Measurements from ENCODE around the gene AGBL3.

AGBL3 gene

DNA sequence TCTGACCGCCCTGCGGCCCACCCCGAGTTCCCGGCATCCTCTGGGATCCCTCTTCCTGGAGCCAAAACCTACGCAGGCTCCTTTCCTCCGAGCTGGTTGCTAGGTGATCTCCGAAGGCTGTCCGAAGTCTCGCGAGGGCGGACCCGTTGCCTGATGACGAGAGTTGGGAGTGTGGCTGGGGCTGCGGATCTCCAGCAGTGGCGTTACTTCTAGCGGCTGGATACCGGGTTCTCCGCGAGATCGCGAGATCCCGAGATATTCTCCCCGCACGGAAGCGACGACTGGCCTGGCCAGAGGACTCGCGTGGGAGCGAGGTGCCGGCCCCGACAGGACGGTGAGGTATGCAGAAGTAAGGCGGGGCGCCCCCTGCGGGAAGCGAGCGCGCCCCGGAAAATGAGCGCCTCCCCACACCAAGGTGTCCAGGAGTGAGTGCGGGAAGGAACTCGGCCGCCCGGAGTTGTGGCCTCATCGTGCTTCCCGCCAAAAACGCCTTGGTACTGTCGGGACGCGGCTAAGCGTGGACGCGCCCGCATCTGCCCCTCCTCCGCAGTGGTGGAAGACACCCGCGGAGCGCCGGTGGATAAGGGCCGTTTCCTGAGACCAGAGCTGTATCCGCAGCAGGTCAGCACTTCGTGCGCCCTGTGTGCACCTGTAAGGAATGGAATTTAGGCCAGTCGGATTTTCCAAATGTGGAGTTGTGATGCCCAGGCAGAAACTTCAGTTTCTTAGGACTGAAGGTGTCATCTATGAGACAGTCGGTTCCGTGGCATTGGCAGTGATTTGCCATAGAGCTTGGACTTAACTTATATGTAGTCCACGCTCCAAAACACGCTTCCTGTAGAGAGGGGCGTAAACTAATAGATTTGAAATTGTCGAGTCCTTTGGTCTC is at the start of gene AGBL3:
AGBL3 (plus strand) TSS at position 146 of the 889 bp plus-strand sequence. CDS start 1,426 bp downstream, outside the sequence.
- DNase-seq: peak; percentile 98

GRCh38 chr7:134936893-134937510 is 49.3 kb upstream of the AGBL3 start:
- peak; percentile 59 for DNase-seq

DNA sequence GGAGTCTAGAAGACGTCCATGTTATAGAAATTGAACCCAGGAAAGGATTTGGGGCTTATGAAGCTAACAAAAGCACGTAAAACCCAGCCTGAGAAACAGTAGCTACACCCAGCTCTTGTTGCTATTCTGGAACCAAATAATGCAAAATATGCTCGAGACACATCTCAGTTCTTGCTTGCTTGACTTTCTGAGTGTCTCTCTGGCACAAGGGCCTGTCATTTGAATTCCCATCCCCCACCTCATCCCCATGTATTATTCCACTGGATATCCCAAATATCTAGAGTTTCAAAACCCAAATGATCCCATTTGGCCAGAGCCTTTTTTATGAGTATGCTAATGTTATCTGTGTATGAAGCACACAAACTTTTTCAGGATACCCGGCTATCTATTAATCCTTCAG is 48.2 kb upstream of the AGBL3 start:
- DNase-seq: no peak

DNA sequence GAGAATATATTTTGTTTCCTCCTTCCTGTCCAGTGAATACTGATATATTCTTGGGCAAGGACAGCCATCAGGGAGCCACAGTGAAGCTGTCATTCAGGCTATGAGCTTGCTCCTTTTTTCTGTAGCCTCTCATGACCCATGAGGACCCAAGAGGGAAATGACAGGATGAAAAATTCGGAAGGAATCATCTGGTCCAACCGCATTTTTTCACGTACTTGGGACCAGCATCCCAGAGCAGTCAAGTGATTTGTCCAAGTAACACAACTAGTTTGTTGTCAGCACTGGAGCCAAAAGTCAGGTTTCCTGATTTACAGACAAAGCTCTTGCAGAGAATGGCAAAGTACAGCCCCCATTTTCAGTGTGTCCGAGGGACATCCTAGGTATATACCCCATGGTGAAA is 47.2 kb upstream of the AGBL3 start:
- DNase-seq: peak; percentile 62

GRCh38 chr7:134940729-134941128 is 45.6 kb upstream of the AGBL3 start:
- no peak for DNase-seq

GRCh38 chr7:134941185-134941900 is 45.0 kb upstream of the AGBL3 start:
- DNase-seq: peak; percentile 92

DNA sequence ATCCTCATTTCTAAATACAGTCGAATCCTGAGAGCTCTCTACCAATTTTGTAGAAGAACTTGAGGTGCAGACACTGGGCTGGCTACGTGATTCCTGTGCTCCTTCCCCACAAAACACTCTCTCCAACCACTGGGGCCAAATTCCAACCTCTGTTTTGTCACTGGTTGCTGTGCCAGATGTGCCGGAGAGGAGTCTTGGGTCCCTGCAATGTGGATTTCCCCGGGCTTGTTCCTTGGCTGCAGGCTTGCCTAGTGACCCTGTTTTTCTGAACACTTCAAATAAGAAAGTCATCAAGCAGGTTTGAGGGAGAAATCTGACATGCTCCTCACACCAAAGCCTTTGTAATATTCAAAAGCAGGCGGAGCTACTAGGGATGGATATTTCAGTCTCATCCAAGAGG is 44.4 kb upstream of the AGBL3 start:
- no peak for DNase-seq

- DNase-seq: no peak
Observed at GRCh38 chr7:134942690-134943466, 43.4 kb upstream of the AGBL3 start.

DNA sequence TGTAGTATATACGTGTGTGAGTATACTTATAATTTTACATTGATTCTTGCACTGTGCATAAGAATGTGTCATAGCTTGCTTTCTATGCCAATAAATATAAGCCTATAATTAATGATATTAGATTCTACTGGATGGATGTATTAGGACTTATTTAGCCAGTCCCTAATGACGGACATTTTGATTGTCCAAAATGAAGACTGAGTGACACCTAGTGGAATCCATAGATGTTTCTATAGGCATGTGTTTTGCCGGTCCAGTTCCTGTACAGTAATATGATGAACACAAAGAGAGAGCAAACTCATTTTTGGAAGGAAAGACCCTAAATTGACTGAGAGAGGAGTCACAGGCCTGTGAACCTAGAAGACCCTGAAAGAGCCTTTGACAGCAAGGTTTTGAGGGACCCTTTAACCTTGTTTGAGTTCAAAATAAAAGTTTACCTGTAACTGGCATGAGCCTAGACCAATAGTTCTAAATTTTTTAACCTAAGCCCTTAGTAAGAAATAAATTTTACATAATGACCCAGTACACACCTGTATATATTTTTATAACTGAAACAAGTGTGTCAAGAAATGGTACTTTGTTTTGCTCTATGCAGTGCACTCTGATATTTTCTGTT is 42.4 kb upstream of the AGBL3 start:
- no peak for DNase-seq

DNA sequence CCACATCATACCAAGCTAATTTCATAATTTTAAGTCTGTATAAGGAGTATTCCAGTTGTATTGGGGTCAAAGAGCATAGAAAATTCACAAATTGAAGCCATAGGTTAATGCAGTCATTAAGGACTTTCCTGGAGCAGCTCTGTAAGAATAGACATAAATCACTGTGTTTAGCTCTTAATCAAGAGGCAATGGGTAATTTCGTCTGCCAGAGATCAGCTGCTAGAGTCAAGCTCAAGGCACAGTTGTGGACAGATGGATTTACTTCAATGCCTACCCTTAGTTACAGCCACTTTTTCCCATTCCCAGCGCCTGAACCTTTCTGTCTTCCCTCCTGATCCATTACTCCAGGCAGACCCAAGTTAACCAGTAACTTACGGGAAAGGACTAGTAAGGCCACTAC is 40.6 kb upstream of the AGBL3 start:
- no peak for DNase-seq

DNA sequence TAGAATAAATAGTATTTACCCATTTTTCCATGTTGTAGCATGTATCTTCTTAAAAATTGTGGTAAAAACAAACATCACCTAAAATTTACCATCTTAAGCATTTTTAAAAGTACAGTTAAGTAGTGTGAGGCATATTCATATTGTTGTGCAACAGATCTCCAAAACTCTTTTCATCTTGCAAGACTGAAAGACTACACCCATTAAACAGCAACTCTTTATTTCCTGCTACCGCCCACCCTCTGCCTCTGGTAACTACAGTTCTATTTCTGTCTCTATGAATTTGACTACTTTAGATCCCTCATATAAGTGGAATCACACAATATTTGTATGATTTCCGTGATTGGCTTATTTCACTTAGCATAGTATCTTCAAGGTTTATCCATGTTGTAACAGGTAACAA is 40.0 kb upstream of the AGBL3 start:
- no peak for DNase-seq

GRCh38 chr7:134947329-134947728 is 39.0 kb upstream of the AGBL3 start:
- DNase-seq: no peak

GRCh38 chr7:134947831-134948230 is 38.5 kb upstream of the AGBL3 start:
- DNase-seq: no peak

GRCh38 chr7:134948246-134948645 is 38.1 kb upstream of the AGBL3 start:
- no peak for DNase-seq

GRCh38 chr7:134948736-134949135 is 37.6 kb upstream of the AGBL3 start:
- no peak for DNase-seq

- DNase-seq: no peak
Observed at GRCh38 chr7:134949171-134949570, 37.1 kb upstream of the AGBL3 start.

DNA sequence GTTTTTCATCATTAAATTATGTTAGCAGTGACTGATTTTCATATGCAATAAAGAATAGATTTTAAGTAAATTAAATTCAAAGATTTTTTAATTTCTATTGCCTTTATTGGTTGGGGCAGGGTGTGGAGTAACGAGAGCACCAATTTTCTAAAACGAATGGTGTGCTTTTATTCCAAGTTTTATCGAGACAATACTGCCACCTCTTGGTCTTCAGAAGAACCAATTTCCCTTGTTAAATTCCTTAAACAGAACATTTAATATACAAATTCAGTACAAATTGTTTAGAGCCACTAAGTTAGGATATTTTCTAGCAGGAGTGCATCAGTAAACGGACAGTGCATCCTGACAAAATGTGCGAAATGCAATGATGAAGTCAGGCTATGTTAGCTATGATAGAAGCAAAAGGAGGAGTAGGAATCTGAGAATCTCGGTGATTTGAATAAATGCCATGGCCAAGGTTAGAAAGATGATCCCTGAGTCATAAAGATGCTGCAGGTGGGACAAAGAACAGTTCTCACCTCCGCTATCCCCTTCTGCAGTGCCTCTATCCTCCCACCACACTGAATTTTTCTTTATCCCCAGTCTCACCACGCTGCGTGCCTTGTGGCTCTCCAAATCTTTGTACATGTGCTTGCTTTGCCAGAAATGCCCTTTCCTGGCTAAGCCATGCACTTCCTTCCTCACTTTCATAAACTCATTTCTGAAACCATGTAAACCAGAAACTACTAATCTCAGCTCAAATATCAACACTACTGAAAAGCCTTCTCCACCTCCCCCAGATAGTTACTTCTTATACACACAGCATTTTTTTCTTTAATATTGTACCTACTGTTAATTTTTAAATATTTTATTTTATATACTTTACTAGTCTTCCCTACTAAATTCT is 31.9 kb upstream of the AGBL3 start:
- no peak for DNase-seq

GRCh38 chr7:134957005-134957404 is 29.3 kb upstream of the AGBL3 start:
- DNase-seq: no peak

DNA sequence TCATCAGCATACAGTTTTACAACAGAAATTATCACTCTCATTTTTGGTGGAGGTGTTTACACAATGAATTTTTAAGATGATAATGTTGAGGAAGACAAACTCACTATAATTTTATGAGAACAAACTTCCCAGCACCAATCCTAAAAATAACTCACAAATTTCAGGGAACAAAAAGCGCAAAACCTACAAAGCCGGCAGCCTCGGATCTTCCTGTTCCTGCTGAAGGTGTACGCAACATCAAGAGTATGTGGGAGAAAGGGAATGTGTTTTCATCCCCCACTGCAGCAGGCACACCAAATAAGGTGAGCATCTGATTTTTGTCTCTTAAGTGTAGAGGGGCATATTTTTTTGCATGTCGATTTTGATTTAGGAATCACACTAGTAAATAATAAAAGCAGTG is 26.5 kb upstream of the AGBL3 start:
- DNase-seq: no peak

- DNase-seq: no peak
Observed at GRCh38 chr7:134962270-134962780, 24.0 kb upstream of the AGBL3 start.

DNA sequence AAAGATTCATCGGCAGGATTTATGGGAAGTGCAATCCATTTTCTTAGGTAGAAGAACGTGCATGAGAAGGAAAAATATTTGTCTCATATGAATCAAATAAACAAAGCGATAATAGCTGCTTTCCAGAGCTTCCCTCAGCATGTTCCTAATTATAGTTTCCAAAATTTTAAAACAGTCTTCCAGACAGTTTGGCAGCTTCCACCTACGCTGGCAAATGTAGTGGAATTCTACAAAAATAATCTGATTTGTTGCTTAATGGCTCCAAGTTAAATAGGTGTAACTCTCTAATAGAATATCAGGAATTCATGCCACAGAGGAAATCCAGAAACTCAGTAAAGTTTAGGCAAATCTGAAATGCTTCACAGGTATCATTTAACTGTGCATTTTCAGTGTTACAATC is 23.3 kb upstream of the AGBL3 start:
- DNase-seq: no peak
